Testis (tissue), 3 donors: Measurements from ENCODE around the gene SEC61B. TPM values are rescaled to one million over a fixed set of nuclear protein-coding genes. Genes with fewer than 3 reads are reported as not detected.

Source experiments
- DNase-seq: peaks from one replicate; pipeline ENCODE4 v3.0.0-alpha.2; 2019
- H3K27ac ChIP-seq, 2 donors: fragments of 200-600 bp; sonication (generic); one replicate each; pipeline ENCODE4 v1.5.1; 2019
- H3K27me3 ChIP-seq: fragments of 200-600 bp; sonication (generic); one replicate; pipeline ENCODE4 v1.5.1; 2019
- H3K36me3 ChIP-seq: fragments of 200-600 bp; sonication (generic); one replicate; pipeline ENCODE4 v1.5.1; 2017; ENCODE audit warnings: low read depth; ENCODE audit errors: missing control alignments
- H3K4me1 ChIP-seq: fragments of 200-600 bp; sonication (generic); one replicate; pipeline ENCODE4 v1.5.1; 2019
- H3K4me3 ChIP-seq, 2 donors: fragments of 200-600 bp; sonication (generic); one replicate each; pipeline ENCODE4 v1.5.1; 2017 to 2019
- H3K9me3 ChIP-seq: fragments of 200-600 bp; sonication (generic); one replicate; pipeline ENCODE4 v1.5.1; 2017
- CTCF ChIP-seq, 3 experiments: fragments of 450-650 bp in 2 of 3; fragments of 200-600 bp in 1 of 3; sonication (generic) in 1 of 3; IDR thresholded peaks; one replicate each; pipeline ENCODE4 v1.5.1; 2016 to 2019; ENCODE audit warnings: antibody characterized with exemption in 3 of 3, mild to moderate bottlenecking in 2 of 3, moderate library complexity in 1 of 3
- POLR2A ChIP-seq: fragments of 450-650 bp; IDR thresholded peaks from one replicate; pipeline ENCODE4 v1.6.1; 2017; ENCODE audit warnings: antibody characterized with exemption, mild to moderate bottlenecking, moderate library complexity
- WGBS, 2 donors: methylation state at CpG; one replicate each; pipeline ENCODE4 v1.1.5; 2018; 5-methylcytosine and 5-hydroxymethylcytosine counted together
- intact Hi-C: fragments of 100-400 bp; cut with DNase I; formaldehyde crosslinking; loops from one replicate; pipeline ENCODE4 v1.15.1; 2023; ENCODE audit warnings: low total_unique reads
- polyA plus RNA-seq: library from polyadenylated mRNA; stranded (reverse); fragments of 350-450 nt; fragmentation: Illumina TruSeq; extraction: RNeasy Lipid Tissue Mini Kit (QIAGEN cat#74804); gene quantifications from one replicate; pipeline ENCODE4 v1.2.3, GENCODE V29; 2014; ENCODE audit warnings: low read depth, low replicate concordance; ENCODE audit not compliant: insufficient read depth
- total RNA-seq, 2 donors: library from RNA; depleted of rRNA; stranded (reverse); fragments of >200 nt; gene quantifications; one replicate each; pipeline ENCODE4 v1.2.3, GENCODE V29; 2016

Gene SEC61B
- total and polyA plus RNA-seq, 3 donors from 2014 or later: 78.3 to 145 (median 91.7) TPM

- H3K4me1 ChIP-seq: no peaks in the 10 kb centered on the region
- 75 to 77% methylated on average over 4 of the region's 4 CpGs for WGBS, 2 donors
- no peaks in the 10 kb centered on the region for H3K36me3 ChIP-seq
- H3K27ac ChIP-seq: no peak overlapping the region
- no peaks in the 10 kb centered on the region for H3K9me3 ChIP-seq
- no peaks in the 10 kb centered on the region for H3K27me3 ChIP-seq
- no peak overlapping the region for H3K4me3 ChIP-seq
- DNase-seq: no peak
- intact Hi-C loops: no loop called here
- TF ChIP-seq POLR2A: no peak
- TF ChIP-seq CTCF (IDR thresholded peaks at IDR 0.05): no peak
Measured at GRCh38 chr9:99181621-99182020, 40.5 kb upstream of the SEC61B start.

- Histone ChIP-seq H3K27ac (no peak overlapping the region), H3K4me1 (no peaks in the 10 kb centered on the region), H3K27me3 (no peaks in the 10 kb centered on the region), H3K9me3 (no peaks in the 10 kb centered on the region), H3K4me3 (no peak overlapping the region), H3K36me3 (no peaks in the 10 kb centered on the region)
- intact Hi-C loops: no loop called here
- DNase-seq: no peak
- 89 to 90% methylated on average over 3 of the region's 3 CpGs for whole genome bisulfite sequencing, 2 donors
- no peak for TF ChIP-seq POLR2A
- TF ChIP-seq CTCF (IDR thresholded peaks at IDR 0.05): no peak
Measured at GRCh38 chr9:99182356-99182755, 39.7 kb upstream of the SEC61B start.

GRCh38 chr9:99183616-99184015, 38.5 kb upstream of the SEC61B start:
- intact Hi-C loops: no loop called here
- TF ChIP-seq CTCF (IDR thresholded peaks at IDR 0.05): no peak
- no peak for TF ChIP-seq POLR2A
- no peak for DNase-seq

GRCh38 chr9:99184110-99184474, 38.0 kb upstream of the SEC61B start:
- intact Hi-C loops: no loop called here
- Histone ChIP-seq H3K4me1 (no peaks in the 10 kb centered on the region), H3K27me3 (no peaks in the 10 kb centered on the region), H3K9me3 (no peaks in the 10 kb centered on the region), H3K4me3 (no peak overlapping the region), H3K36me3 (no peaks in the 10 kb centered on the region), H3K27ac (no peak overlapping the region)
- TF ChIP-seq POLR2A (no peak), CTCF (IDR thresholded peaks at IDR 0.05) (no peak)
- no peak for DNase-seq
- WGBS, 2 donors: 41 to 92% methylated on average over 2 to 10 of the region's 10 CpGs

More at GRCh38 chr9:99183616-99184015, 38.5 kb upstream of the SEC61B start:
- Histone ChIP-seq H3K27me3 (no peaks in the 10 kb centered on the region), H3K36me3 (no peaks in the 10 kb centered on the region), H3K9me3 (no peaks in the 10 kb centered on the region), H3K4me1 (no peaks in the 10 kb centered on the region), H3K4me3 (no peak overlapping the region), H3K27ac (no peak overlapping the region)
- WGBS, 2 donors: 86 to 89% methylated on average over 3 of the region's 3 CpGs

- Histone ChIP-seq H3K27me3 (no peaks in the 10 kb centered on the region), H3K9me3 (no peaks in the 10 kb centered on the region), H3K4me1 (no peaks in the 10 kb centered on the region), H3K4me3 (peak overlapping the region; percentile 26 to 30), H3K36me3 (no peaks in the 10 kb centered on the region), H3K27ac (no peak overlapping the region)
- intact Hi-C loops: no loop called here
- TF ChIP-seq CTCF (IDR thresholded peaks at IDR 0.05) (peak; percentile 80 to 92 (median 85)), POLR2A (no peak)
- peak; percentile 95 for DNase-seq
- 13 to 14% methylated on average over 23 to 29 of the region's 29 CpGs for WGBS, 2 donors
Measured at GRCh38 chr9:99184475-99185347, 37.4 kb upstream of the SEC61B start.
